Inferior parietal cortex (tissue), 1 donor: ENCODE results near the gene SLC37A4.
"Not testable (repeated sequence)": the region's sequence is repeated elsewhere in the genome, so short reads cannot be mapped to it uniquely, and the experiment has no call there.

Experiments
- DNase-seq: peaks from one replicate; pipeline ENCODE4 v3.0.0-alpha.2; 2016; ENCODE audit errors: extremely low spot score

The SLC37A4 gene

GRCh38 chr11:119041821-119042514 is 11.3 kb upstream of the SLC37A4 start:
- DNase-seq, result no peak

GRCh38 chr11:119039471-119039870 is 8.8 kb upstream of the SLC37A4 start:
- not testable (repeated sequence) for DNase-seq

DNA sequence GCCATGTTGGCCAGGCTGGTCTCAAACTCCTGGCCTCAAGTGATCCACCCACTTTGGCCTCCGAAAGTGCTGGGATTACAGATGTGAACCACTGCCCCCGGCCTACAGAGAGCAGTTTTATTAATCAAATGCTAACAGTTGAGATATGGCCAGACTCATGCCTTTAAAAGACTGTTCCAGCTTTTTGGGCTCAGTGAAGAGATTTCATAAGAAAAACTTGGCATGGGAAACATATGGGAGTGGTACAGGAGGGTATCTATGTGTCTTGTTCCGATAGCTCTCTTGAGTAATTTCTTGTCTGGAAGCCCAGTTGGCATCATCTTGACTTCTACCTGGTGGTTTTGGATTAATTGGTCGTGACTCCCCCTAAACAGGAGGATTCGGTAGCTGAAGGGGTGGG is 8.2 kb upstream of the SLC37A4 start:
- no peak for DNase-seq

GRCh38 chr11:119034813-119035212 is 4.1 kb upstream of the SLC37A4 start:
- DNase-seq, result no peak

DNA sequence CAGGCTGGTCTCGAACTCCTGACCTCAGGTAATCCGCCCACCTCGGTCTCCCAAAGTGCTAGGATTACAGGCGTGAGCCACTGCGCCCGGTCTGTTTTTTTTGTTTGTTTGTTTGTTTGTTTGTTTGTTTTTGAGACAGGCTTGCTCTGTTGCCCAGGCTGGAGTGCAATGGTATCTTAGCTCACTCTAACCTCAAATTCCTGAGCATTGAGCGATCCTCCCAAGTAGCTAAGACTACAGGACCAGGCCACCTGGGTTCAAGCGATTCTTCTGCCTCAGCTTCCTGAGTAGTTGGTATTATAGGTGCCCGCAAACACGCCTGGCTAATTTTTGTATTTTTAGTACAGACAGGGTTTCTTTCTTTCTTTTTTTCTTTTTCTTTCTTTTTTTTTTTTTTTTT is 2.7 kb upstream of the SLC37A4 start:
- not testable (repeated sequence) for DNase-seq

DNA sequence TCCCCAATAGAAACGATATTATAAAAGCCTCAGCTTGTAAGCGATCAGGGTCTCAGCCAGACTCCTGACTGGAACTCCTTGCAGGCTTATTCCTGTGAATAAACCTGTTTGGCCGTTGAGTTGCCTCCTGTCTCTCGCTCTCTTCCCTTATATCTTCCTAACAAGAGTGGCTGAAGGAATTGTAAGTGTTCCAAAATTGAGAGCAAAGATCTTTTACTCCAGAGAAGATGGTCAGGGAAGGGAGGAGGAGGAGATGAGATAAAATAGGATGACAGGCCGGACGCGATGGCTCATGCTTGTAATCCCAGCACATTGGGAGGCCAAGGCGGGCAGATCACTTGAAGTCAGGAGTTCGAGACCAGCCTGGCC is 1.2 kb upstream of the SLC37A4 start:
- DNase-seq, result no peak

GRCh38 chr11:119030029-119030328 is 698 bp downstream of the SLC37A4 start:
- no peak for DNase-seq

GRCh38 chr11:119029340-119030028 is 1.2 kb downstream of the SLC37A4 start:
- peak; percentile 20 for DNase-seq

- DNase-seq, result no peak
These were observed 1.7 kb downstream of the SLC37A4 start for GRCh38 chr11:119029069-119029339.

DNA sequence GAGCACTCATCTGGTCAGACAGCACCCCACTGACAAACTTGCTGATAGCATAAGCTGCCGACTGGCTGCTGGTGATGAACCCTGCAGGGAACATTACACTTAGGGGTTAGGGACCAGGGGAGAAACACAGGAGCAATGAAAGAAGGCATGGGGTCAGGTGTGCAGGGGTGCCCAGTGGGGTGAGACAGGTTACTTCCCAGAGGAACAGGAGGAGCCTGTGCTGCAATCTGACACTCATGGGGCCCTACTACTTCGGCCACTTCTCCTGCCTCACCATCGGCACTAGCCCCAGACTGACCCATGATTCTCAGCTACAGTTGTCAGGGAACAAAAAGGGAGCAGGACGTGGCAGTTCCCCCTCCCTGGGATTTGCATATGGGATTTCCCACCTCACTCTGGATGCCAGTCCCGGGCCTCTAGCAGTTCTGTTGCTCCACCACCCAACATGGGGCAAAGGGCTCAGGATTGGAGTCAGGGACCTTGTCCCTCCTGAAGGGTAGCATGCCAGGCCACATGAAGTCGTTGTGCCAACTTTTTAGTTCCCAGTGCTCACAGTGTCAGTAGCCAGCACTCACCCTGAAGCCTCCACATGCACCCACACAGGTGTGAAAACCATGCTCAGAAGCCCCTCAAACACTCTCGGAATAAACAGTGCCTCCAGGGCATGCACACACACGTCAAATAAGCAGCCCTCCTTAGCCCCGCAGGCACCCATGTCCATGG is 2.2 kb downstream of the SLC37A4 start:
- no peak for DNase-seq

GRCh38 chr11:119027561-119028345 is 2.9 kb downstream of the SLC37A4 start:
- DNase-seq, result no peak

DNA sequence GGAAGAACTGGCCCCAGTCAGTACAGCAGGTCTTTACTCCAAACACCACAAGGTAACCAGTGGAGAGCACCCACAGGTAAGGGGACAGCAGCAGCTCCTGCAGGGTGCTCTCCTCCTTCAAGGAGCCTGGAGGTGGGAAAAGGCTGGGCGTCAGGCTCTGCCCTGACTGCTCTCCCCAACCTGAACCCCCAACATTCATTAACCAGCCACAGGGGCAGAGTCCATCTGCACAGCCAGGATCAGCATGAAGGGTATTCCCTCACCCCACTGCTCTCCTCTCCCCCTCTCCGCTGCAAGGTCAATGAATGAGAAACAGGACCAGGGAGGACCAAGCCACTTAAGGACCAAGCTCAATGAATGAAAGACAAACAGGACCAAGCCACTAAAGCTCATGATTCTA is 3.7 kb downstream of the SLC37A4 start:
- DNase-seq, result no peak

DNA sequence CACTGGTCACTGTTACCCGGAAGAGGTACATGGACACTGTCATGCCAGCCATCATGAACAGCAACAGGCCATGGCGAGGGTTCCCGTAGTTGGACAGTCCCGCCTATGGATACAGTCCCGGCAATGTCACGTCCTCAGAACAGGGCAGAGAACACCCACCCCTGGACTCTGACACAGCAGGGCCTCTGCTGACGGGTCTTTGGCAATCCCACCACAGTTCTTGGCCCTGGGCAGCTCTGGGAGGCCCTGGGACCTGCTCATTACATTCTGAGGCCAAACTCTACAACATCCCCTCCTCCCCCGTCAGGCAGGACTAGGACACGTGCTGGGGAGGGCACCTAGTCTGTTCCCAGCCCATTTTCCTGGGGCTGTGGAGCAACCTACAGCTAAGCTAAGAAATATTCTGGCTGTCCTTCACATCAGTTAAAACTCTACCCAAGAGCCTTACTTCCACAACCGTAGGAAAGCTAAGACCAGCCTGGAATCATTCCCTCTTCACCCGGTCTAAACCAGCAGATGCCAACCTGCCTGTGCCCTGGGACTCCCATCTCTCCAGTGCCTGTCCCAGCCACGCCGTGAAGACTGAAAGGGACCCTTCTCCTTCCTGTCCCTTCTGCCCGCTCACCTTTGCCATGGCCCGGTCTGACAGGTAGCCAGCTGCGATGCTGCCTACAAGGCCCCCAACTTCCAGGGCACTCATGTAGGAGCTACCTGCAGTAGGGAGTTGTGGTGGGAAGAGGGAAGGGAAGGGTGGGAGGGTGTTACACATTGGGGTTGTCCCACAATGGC is 4.5 kb downstream of the SLC37A4 start:
- DNase-seq, result no peak

DNA sequence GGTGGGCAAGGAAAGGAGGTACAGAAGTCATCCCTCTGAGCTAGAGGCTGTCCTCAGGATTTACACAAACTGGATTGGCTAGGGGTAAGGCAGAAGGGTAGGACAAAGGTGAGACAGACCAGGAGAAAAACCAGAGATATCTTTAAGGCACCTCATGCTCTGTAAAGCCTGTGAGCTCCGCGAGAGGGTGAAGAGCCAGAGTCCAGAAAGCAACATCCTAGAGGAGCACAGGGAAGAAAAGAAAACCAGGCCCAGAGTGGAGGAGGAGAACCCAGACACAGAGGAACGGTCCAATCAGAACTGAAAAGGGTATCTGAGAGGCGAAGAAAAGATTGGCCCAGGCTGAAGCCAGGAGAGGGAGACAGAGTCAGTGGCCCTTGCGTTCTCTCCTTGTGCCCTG is 5.1 kb downstream of the SLC37A4 start:
- no peak for DNase-seq

GRCh38 chr11:119025099-119025473 is 5.6 kb downstream of the SLC37A4 start:
- no peak for DNase-seq

GRCh38 chr11:119024430-119025098 is 6.1 kb downstream of the SLC37A4 start:
- DNase-seq, result no peak

DNA sequence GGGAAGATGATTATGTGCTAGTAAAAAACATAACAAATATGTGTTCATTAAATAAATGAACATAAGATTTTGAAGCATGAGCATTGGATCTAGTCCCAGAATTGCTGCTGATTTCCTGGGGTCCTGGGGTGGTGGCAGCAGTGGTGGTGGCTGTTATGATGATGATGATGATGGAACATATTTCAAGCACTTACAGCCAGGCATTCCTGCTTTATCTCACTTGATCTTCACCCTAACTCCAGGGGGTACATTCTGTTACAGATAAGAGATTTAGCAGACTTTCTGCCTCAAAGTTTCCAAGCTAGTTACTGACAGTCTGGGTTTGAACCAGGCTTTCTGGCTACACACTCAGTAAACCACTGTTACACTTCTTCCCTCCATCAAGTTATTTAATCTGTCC is 6.9 kb downstream of the SLC37A4 start:
- no peak for DNase-seq

- no peak for DNase-seq
These were observed 9.0 kb downstream of the SLC37A4 start for GRCh38 chr11:119021631-119022030.

- DNase-seq, result no peak
These were observed 10.7 kb downstream of the SLC37A4 start for GRCh38 chr11:119019996-119020395.

DNA sequence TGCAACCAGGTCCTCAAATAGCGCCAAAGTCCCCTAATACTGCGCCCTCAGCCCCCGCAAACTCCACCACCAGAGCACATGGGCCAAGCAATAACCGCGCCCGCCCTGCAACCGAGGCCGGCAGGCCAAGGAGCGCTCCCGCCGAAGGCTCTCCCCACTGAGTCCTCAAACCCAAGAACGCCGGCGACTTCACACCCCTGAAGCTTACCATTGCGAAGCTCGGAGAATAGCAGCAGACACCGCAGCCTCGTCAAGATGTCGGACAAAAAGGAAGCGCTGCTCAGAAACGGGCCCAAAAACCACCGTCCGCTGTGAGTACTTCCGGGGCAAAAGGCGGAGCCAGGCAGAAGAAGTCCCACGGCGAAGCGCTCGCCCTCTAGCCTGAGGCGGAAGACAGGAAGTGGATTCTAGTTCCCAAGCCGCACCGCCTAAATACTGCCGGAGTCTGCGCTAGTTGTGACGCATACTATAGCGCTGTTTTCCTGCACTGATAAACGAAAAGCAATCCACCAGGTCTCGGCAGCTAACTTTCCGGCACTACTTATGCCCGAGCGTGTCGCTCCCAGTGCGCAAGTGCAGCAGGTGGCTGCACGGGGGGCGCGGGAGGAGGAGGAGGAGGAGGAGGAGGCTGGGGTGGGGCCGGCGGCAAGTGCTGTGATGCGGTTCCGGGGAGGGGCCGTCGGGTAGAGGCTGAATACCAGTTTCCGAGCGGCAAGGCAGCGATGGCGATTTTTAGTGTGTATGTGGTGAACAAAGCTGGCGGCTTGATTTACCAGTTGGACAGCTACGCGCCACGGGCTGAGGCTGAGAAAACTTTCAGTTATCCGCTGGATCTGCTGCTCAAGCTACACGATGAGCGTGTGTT is 12.4 kb downstream of the SLC37A4 start, which contains the start of the genes RPS25 and TRAPPC4:
Gene RPS25, minus strand, starts transcription at position 270 of the 865 bp plus-strand sequence. Its CDS starts 59 bp downstream, at position 211.
Gene TRAPPC4, plus strand, starts transcription at position 693 of the 865 bp plus-strand sequence. Its CDS starts 30 bp downstream, at position 723.
- peak; percentile 97 for DNase-seq
